HL-60 (cell line): ENCODE results near the gene PSMB7.

Experiments
- DNase-seq, 2 experiments: peaks; one replicate each; pipeline ENCODE4 v3.0.0-alpha.2; 2010 to 2020; ENCODE audit warnings: low read depth in 1 of 2, low spot score in 1 of 2
- H3K27ac ChIP-seq: fragments of 250-450 bp; sonication (Bioruptor Pico); replicated peaks from 2 replicates; pipeline ENCODE4 v1.5.1; 2020; ENCODE audit warnings: mild to moderate bottlenecking, moderate library complexity
- H3K27me3 ChIP-seq: fragments of 250-450 bp; sonication (Bioruptor Pico); 2 replicates; pipeline ENCODE4 v1.5.1; 2021; ENCODE audit warnings: mild to moderate bottlenecking, moderate library complexity; ENCODE audit not compliant: insufficient read depth, poor library complexity, severe bottlenecking
- H3K4me3 ChIP-seq: replicated peaks from 2 replicates; pipeline ENCODE4 v1.5.1; 2011; ENCODE audit warnings: mild to moderate bottlenecking, control low read depth, low read length; ENCODE audit not compliant: insufficient read depth
- GABPA ChIP-seq: IDR thresholded peaks from 2 replicates; pipeline ENCODE4 v1.6.1; 2012; ENCODE audit warnings: low read depth
- POLR2AphosphoS5 ChIP-seq: IDR thresholded peaks from 2 replicates; pipeline ENCODE4 v1.6.1; 2012; ENCODE audit warnings: low read depth
- SPI1 ChIP-seq: IDR thresholded peaks from 2 replicates; pipeline ENCODE4 v1.6.1; 2012; ENCODE audit warnings: low read depth, mild to moderate bottlenecking, borderline replicate concordance
- TF ChIP-seq, protein P1 (sequence below): IDR thresholded peaks from 2 replicates; pipeline ENCODE4 v1.6.1; 2012; ENCODE audit warnings: low read depth; ENCODE audit not compliant: insufficient replicate concordance
- TF ChIP-seq, protein P2 (sequence below): IDR thresholded peaks from one replicate; pipeline ENCODE4 v1.5.1; 2011; ENCODE audit warnings: low read length, control low read depth, inconsistent platforms; ENCODE audit not compliant: insufficient read depth

The PSMB7 gene

DNA sequence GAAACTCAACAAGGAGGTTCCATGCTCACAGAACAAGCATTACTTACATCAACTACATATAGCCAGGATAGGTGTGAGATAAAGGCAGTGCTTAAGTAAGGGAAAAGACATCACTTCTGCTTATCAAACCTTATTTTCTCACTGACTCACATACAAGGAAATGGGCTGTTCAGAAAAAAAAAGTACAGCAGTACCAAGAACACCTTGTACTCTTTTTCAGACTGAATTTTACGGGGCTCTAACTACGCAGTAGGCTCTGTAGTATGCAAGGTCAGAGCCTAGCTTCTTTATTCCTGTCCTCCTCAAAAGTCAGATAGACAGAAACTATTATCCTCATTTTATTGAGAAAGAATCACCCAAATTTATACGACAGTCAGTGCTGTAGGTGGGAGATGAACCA is 5.8 kb downstream of the PSMB7 start:
- Histone ChIP-seq H3K27ac (no peak overlapping the region), H3K27me3 (no peaks in the 10 kb centered on the region), H3K4me3 (no peak overlapping the region)
- no peak for DNase-seq
- TF ChIP-seq POLR2AphosphoS5: no peak
- TF ChIP-seq, protein P1, sequence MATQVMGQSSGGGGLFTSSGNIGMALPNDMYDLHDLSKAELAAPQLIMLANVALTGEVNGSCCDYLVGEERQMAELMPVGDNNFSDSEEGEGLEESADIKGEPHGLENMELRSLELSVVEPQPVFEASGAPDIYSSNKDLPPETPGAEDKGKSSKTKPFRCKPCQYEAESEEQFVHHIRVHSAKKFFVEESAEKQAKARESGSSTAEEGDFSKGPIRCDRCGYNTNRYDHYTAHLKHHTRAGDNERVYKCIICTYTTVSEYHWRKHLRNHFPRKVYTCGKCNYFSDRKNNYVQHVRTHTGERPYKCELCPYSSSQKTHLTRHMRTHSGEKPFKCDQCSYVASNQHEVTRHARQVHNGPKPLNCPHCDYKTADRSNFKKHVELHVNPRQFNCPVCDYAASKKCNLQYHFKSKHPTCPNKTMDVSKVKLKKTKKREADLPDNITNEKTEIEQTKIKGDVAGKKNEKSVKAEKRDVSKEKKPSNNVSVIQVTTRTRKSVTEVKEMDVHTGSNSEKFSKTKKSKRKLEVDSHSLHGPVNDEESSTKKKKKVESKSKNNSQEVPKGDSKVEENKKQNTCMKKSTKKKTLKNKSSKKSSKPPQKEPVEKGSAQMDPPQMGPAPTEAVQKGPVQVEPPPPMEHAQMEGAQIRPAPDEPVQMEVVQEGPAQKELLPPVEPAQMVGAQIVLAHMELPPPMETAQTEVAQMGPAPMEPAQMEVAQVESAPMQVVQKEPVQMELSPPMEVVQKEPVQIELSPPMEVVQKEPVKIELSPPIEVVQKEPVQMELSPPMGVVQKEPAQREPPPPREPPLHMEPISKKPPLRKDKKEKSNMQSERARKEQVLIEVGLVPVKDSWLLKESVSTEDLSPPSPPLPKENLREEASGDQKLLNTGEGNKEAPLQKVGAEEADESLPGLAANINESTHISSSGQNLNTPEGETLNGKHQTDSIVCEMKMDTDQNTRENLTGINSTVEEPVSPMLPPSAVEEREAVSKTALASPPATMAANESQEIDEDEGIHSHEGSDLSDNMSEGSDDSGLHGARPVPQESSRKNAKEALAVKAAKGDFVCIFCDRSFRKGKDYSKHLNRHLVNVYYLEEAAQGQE: no peak

DNA sequence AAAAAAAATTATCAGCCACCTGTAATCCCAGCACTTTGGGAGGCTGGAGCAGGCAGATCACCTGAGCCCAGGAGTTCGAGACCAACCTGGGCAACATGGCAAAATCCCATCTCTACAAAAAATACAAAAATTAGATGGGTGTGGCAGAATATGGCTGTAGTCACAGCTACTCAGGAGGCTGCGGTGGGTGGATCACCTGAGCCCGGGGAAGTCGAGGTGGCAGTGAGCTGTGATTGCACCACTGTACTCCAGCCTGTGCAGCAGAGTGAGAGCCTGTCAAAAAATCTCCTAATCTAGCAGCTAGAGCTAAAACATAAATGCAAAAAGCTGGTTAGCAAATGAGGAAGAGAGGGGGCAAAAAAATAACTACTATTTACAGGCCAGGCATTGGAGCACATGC is 12.0 kb downstream of the PSMB7 start:
- H3K4me3 ChIP-seq: no peak overlapping the region
- DNase-seq: no peak
- TF ChIP-seq, protein P1: no peak
- TF ChIP-seq POLR2AphosphoS5 (no peak), SPI1 (no peak), GABPA (no peak)
- TF ChIP-seq, protein P2, sequence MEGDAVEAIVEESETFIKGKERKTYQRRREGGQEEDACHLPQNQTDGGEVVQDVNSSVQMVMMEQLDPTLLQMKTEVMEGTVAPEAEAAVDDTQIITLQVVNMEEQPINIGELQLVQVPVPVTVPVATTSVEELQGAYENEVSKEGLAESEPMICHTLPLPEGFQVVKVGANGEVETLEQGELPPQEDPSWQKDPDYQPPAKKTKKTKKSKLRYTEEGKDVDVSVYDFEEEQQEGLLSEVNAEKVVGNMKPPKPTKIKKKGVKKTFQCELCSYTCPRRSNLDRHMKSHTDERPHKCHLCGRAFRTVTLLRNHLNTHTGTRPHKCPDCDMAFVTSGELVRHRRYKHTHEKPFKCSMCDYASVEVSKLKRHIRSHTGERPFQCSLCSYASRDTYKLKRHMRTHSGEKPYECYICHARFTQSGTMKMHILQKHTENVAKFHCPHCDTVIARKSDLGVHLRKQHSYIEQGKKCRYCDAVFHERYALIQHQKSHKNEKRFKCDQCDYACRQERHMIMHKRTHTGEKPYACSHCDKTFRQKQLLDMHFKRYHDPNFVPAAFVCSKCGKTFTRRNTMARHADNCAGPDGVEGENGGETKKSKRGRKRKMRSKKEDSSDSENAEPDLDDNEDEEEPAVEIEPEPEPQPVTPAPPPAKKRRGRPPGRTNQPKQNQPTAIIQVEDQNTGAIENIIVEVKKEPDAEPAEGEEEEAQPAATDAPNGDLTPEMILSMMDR: no peak

DNA sequence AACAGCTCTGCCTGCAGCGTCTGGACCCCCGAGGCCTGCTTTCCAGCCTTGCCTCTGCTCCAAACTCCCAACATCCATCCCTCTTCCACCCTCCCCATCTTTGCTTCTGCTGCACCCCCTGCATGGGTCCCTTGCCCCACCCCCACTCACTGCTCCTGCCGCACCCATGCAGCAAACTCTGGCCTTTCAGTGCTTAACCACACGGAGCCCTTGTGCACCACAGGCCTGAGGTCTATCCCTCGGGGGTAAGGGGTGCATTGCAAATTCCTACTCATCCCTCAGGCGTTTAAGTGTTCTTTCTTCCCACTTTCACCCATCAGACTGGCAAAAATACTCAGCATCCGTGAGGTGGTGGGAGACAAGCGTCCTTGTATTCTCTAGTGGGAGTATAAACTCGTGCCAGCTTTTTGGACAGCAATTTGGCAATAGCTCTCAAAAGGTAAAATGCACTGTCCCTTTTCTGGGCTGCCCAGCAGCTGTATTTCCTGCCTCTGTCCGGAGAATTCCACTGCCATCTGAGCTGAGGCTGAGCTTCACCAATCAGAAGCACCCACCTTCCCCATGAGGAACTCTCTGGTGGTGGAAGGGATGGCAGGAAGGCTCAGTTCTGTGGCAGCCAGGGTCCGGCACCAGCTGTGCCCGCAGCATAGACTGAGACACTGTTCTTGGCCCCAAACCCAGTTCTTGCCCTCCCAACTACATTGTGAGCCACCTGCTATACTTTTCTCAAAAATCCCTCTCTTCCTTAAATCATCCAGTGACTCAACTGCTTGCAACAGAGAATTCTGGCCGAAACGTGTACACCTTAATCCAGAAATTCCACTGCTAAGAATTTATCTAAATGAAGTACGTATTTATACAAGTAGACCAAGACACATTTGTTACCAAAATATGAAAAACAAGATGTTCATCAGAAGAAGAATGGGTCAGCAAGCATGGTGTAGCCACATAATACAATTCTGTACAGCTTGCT is 15.0 kb downstream of the PSMB7 start:
- DNase-seq: no peak
- Histone ChIP-seq H3K27ac (peak overlapping the region; percentile 66), H3K27me3 (no peaks in the 10 kb centered on the region), H3K4me3 (no peak overlapping the region)
- TF ChIP-seq, protein P1: no peak
- TF ChIP-seq, protein P2: no peak
- TF ChIP-seq POLR2AphosphoS5 (no peak), GABPA (no peak), SPI1 (no peak)

More for the DNA sequence above, 12.0 kb downstream of the PSMB7 start:
- Histone ChIP-seq H3K27ac (no peak overlapping the region), H3K27me3 (no peaks in the 10 kb centered on the region)
